MV-4-11 (cell line): Measurements from ENCODE around the gene DAO.
A peak's percentile ranks its signal among the peaks of the same experiment; 100 is the strongest.
"Not testable (repeated sequence)": the region's sequence is repeated elsewhere in the genome, so short reads cannot be mapped to it uniquely, and the experiment has no call there.

Experiments used
- DNase-seq: peaks from one replicate; lab custom pipeline; 2025; lab: John Stamatoyannopoulos, UW

The DAO gene

GRCh38 chr12:108850854-108851573 is 28.9 kb upstream of the DAO start:
- DNase-seq = peak; percentile 89

- no peak for DNase-seq
Measured at GRCh38 chr12:108852674-108853309, 27.1 kb upstream of the DAO start.

- no peak for DNase-seq
Measured at GRCh38 chr12:108853426-108853825, 26.5 kb upstream of the DAO start.

- peak; percentile 58 for DNase-seq
Measured at GRCh38 chr12:108853981-108854446, 25.9 kb upstream of the DAO start.

GRCh38 chr12:108854451-108855283 is 25.2 kb upstream of the DAO start:
- DNase-seq = peak; percentile 34

- DNase-seq = no peak
Measured at GRCh38 chr12:108855284-108856169, 24.4 kb upstream of the DAO start.

- DNase-seq = no peak
Measured at GRCh38 chr12:108856170-108856427, 23.8 kb upstream of the DAO start.

- DNase-seq = no peak
Measured at GRCh38 chr12:108856428-108857157, 23.3 kb upstream of the DAO start.

- DNase-seq = no peak
Measured at GRCh38 chr12:108857158-108857407, 22.8 kb upstream of the DAO start.

GRCh38 chr12:108858311-108859074 is 21.4 kb upstream of the DAO start:
- no peak for DNase-seq

GRCh38 chr12:108859141-108859922 is 20.6 kb upstream of the DAO start:
- peak; percentile 47 for DNase-seq

GRCh38 chr12:108859923-108860291 is 20.0 kb upstream of the DAO start:
- no peak for DNase-seq

GRCh38 chr12:108860443-108860842 is 19.4 kb upstream of the DAO start:
- peak; percentile 51 for DNase-seq

- DNase-seq = peak; percentile 93
Measured at GRCh38 chr12:108861878-108862587, 17.9 kb upstream of the DAO start.

GRCh38 chr12:108862588-108862959 is 17.3 kb upstream of the DAO start:
- DNase-seq = no peak

- DNase-seq = no peak
Measured at GRCh38 chr12:108865169-108865568, 14.7 kb upstream of the DAO start.

- DNase-seq = not testable (repeated sequence)
Measured at GRCh38 chr12:108866083-108866482, 13.8 kb upstream of the DAO start.

- DNase-seq = no peak
Measured at GRCh38 chr12:108868781-108869180, 11.1 kb upstream of the DAO start.

- DNase-seq = no peak
Measured at GRCh38 chr12:108875280-108875679, 4.6 kb upstream of the DAO start.
